Lung (tissue), 12 donors: ENCODE data around the gene ZNF365. TPM values are rescaled to one million over a fixed set of nuclear protein-coding genes. Genes with fewer than 3 reads are reported as not detected.

Experiments
- ATAC-seq: fragments of 200-7000 bp; cut with Tn5 transposase; one replicate; pipeline ENCODE4 v1.9.1; 2020; ENCODE audit warnings: moderate number of reproducible peaks; ENCODE audit not compliant: insufficient read depth, low FRiP score
- DNase-seq, 3 donors: peaks; one replicate each; pipeline ENCODE4 v3.0.0-alpha.2; 2013 to 2017
- H3K27ac ChIP-seq, 2 donors: one replicate each; pipeline ENCODE4 v1.5.1; 2013; ENCODE audit warnings: mild to moderate bottlenecking in 2 of 2, moderate library complexity in 2 of 2, control low read depth in 1 of 2, inconsistent platforms in 1 of 2, low read depth in 1 of 2, low read length in 1 of 2
- H3K27me3 ChIP-seq, 3 donors: one replicate each; pipeline ENCODE4 v1.5.1; 2013; ENCODE audit warnings: low read length in 2 of 3; ENCODE audit not compliant: control insufficient read depth in 3 of 3, insufficient read depth in 3 of 3
- H3K36me3 ChIP-seq, 4 donors: one replicate each; pipeline ENCODE4 v1.5.1; 2013; ENCODE audit warnings: low read length in 4 of 4, mild to moderate bottlenecking in 1 of 4, moderate library complexity in 1 of 4; ENCODE audit not compliant: control insufficient read depth in 4 of 4, insufficient read depth in 4 of 4
- H3K4me1 ChIP-seq, 5 donors: one replicate each; pipeline ENCODE4 v1.5.1; 2013; ENCODE audit warnings: low read length in 5 of 5, mild to moderate bottlenecking in 2 of 5, moderate library complexity in 1 of 5; ENCODE audit not compliant: control insufficient read depth in 5 of 5, insufficient read depth in 5 of 5
- H3K4me3 ChIP-seq: one replicate; pipeline ENCODE4 v1.5.1; 2013; ENCODE audit warnings: mild to moderate bottlenecking, control low read depth, moderate library complexity
- H3K9ac ChIP-seq, 2 donors: one replicate each; pipeline ENCODE4 v1.5.1; 2013; ENCODE audit warnings: low read length in 2 of 2, control low read depth in 1 of 2; ENCODE audit not compliant: insufficient read depth in 1 of 2
- H3K9me3 ChIP-seq, 4 donors: one replicate each; pipeline ENCODE4 v1.5.1; 2013; ENCODE audit warnings: low read length in 3 of 4, mild to moderate bottlenecking in 1 of 4, moderate library complexity in 1 of 4; ENCODE audit not compliant: control insufficient read depth in 4 of 4, insufficient read depth in 3 of 4
- WGBS, 2 donors: extraction: QIAGEN DNeasy Blood & Tissue Kit; methylation state at CpG; one replicate each; pipeline ENCODE4 v1.1.7; 2013; 5-methylcytosine and 5-hydroxymethylcytosine counted together
- polyA plus RNA-seq, 2 donors: library from polyadenylated mRNA; stranded (reverse); fragments of 200-250 nt; gene quantifications; one replicate each; pipeline ENCODE4 v1.2.1, GENCODE V29; 2013
- total RNA-seq, 2 donors: library from RNA; depleted of rRNA in 1 of 2; stranded (reverse); fragments of >200 nt in 1 of 2; gene quantifications; one replicate each; pipeline ENCODE4 v1.2.1, GENCODE V29; 2014 to 2021
- TF ChIP-seq, protein P1 (sequence below): IDR thresholded peaks from 2 replicates; pipeline ENCODE4 v1.5.1; 2012; ENCODE audit warnings: mild to moderate bottlenecking; ENCODE audit errors: control extremely low read depth, extremely low read depth
- donor health status: control.
- donor health status: control.
- donor health status: Bipolar disorder and iron deficiency.
- donor health status: healthy.
- donor health status: DM: yes; HTN: yes; CAD: no.

Gene ZNF365
- total and polyA plus RNA-seq, 4 donors: 0.80 to 2.4 (median 1.2) TPM

DNA sequence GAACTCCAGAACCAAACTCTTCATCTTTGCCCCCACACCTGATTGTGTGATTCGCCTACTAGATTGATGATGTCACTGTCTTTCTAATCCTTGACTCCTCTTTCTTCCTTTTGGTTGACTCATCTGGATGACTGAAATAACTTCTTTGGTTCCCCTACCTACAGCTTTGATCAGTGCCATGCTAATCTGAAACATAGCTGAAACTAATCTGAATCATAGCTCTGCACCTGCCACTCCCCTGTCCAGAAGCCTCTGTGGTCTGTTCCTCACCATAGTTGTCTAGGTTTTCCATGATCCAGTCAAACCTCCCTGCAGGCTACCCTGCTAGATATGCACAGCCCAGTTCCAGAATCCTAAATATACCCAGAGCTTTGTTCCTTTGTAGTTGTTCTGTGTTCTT lies 51.9 kb downstream of the ZNF365 start:
- no peak for ATAC-seq
- no peak overlapping the region for H3K9ac ChIP-seq
- WGBS, 2 donors: 80 to 90% methylated on average over 1 of the region's 1 CpG
- no peaks in the 10 kb centered on the region for H3K36me3 ChIP-seq
- TF ChIP-seq, protein P1, sequence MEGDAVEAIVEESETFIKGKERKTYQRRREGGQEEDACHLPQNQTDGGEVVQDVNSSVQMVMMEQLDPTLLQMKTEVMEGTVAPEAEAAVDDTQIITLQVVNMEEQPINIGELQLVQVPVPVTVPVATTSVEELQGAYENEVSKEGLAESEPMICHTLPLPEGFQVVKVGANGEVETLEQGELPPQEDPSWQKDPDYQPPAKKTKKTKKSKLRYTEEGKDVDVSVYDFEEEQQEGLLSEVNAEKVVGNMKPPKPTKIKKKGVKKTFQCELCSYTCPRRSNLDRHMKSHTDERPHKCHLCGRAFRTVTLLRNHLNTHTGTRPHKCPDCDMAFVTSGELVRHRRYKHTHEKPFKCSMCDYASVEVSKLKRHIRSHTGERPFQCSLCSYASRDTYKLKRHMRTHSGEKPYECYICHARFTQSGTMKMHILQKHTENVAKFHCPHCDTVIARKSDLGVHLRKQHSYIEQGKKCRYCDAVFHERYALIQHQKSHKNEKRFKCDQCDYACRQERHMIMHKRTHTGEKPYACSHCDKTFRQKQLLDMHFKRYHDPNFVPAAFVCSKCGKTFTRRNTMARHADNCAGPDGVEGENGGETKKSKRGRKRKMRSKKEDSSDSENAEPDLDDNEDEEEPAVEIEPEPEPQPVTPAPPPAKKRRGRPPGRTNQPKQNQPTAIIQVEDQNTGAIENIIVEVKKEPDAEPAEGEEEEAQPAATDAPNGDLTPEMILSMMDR: no peak
- H3K27ac ChIP-seq: no peak overlapping the region
- H3K9me3 ChIP-seq: no peaks in the 10 kb centered on the region
- no peaks in the 10 kb centered on the region for H3K27me3 ChIP-seq
- DNase-seq: no peak
- peaks cover 0 to 2% (median 0%) of the 10 kb centered on the region in 5 donors for H3K4me1 ChIP-seq
- no peak overlapping the region for H3K4me3 ChIP-seq

DNA sequence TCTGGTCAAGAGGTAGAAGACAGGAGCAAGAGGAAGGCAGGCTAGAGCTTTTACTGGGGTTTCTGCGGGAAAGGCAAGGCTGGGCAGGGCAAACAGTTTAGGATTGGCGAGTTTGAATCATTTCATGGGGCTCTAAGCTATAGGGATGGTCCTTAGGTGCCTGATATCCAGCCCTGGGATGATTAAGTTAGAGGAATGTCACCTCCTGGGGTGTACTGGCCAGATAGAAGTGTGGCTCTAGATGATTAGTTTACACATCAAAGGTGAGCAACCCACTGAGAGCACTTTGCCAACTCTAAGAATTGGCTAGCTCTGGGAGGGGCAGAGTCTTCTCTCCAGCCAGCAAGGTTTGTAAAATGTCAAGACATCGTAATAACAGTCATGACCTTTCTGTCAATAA lies 52.4 kb downstream of the ZNF365 start:
- no peak overlapping the region for H3K27ac ChIP-seq
- peaks cover 0 to 2% (median 0%) of the 10 kb centered on the region in 5 donors for H3K4me1 ChIP-seq
- ATAC-seq: no peak
- no peak for DNase-seq
- H3K9ac ChIP-seq: no peak overlapping the region
- H3K27me3 ChIP-seq: no peaks in the 10 kb centered on the region
- TF ChIP-seq, protein P1: no peak
- H3K36me3 ChIP-seq: no peaks in the 10 kb centered on the region
- no peak overlapping the region for H3K4me3 ChIP-seq
- 76 to 93% methylated on average over 3 of the region's 3 CpGs for whole genome bisulfite sequencing, 2 donors
- H3K9me3 ChIP-seq: no peaks in the 10 kb centered on the region

DNA sequence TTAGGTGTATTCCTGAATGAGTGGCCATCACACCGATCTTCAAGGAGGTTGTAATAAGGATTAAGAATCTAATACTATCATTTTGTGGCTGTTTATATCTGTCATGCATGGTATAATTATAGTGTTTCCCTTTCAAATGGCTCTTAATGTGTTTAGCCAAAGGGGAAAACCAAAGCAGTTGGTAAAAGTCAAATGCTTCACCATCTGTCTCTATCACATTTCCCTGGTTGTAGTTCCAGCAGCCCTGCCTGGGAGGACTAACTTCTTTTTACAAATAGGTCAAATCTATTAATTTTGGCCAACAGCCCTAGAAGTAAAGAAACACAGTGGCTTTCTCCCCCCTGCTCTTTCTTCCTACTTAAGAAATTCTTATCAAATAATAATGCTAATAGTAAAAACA lies 56.7 kb downstream of the ZNF365 start:
- Histone ChIP-seq H3K27me3 (no peaks in the 10 kb centered on the region), H3K9me3 (no peaks in the 10 kb centered on the region), H3K4me3 (no peak overlapping the region), H3K36me3 (no peaks in the 10 kb centered on the region), H3K4me1 (peaks cover 0 to 2% (median 0%) of the 10 kb centered on the region in 5 donors), H3K27ac (no peak overlapping the region), H3K9ac (no peak overlapping the region)
- WGBS, 2 donors: 91 to 93% methylated on average over 1 of the region's 1 CpG
- TF ChIP-seq, protein P1: no peak
- ATAC-seq: no peak
- no peak for DNase-seq

DNA sequence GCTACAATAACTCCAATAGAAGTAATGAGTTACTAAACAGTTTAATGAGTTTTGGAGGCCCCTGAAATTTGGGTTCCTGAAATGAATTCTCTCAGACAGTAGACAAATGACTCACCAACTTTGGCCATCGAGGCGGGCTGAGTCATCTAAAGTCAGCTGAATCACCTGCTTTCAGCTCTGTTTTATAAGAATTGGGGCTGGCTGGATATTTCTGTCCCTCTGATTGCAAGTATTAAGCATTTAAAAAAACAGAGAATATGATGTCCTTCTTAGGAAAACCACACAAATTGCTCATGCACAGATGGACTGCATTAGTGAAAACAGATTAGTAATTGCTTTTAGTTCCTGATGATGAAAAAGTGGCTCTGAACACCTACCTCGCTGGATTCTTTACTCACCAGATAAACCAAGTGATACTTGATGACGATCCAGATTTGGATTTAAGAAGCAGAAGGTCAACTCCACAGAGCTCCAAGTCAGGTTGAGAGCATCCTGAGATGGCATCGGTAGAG lies 59.1 kb downstream of the ZNF365 start:
- DNase-seq (no peak), ATAC-seq (no peak)
- Histone ChIP-seq H3K4me3 (no peak overlapping the region), H3K27me3 (peaks cover 0 to 3% (median 0%) of the 10 kb centered on the region in 3 donors), H3K4me1 (peaks cover 0 to 2% (median 0%) of the 10 kb centered on the region in 5 donors), H3K27ac (no peak overlapping the region), H3K9ac (no peak overlapping the region), H3K36me3 (no peaks in the 10 kb centered on the region), H3K9me3 (no peaks in the 10 kb centered on the region)
- TF ChIP-seq, protein P1: no peak
- 57 to 69% methylated on average over 5 of the region's 5 CpGs for WGBS, 2 donors
